GM19324 (cell line): Measurements from ENCODE around the gene PIP5K1C.
"Not testable (repeated sequence)": the region's sequence is repeated elsewhere in the genome, so short reads cannot be mapped to it uniquely, and the experiment has no call there.

Source experiments
- ATAC-seq: cut with Tn5 transposase; IDR thresholded peaks from one replicate; pipeline ENCODE4 v1.9.1; 2021; ENCODE audit warnings: mild to moderate bottlenecking, moderate library complexity; ENCODE audit not compliant: unreplicated experiment, low FRiP score

The PIP5K1C gene

GRCh38 chr19:3595521-3596061 is 104.7 kb downstream of the PIP5K1C start:
- ATAC-seq, result no peak

- ATAC-seq, result no peak
Observed at GRCh38 chr19:3593156-3593555, 107.1 kb downstream of the PIP5K1C start.

GRCh38 chr19:3591876-3592613 is 108.2 kb downstream of the PIP5K1C start:
- no peak for ATAC-seq

- no peak for ATAC-seq
Observed at GRCh38 chr19:3590991-3591659, 109.1 kb downstream of the PIP5K1C start.

GRCh38 chr19:3589949-3590348 is 110.3 kb downstream of the PIP5K1C start:
- ATAC-seq, result no peak

GRCh38 chr19:3589439-3589838 is 110.8 kb downstream of the PIP5K1C start:
- no peak for ATAC-seq

GRCh38 chr19:3586707-3587346 is 113.4 kb downstream of the PIP5K1C start:
- ATAC-seq, result no peak

GRCh38 chr19:3586127-3586626 is 114.1 kb downstream of the PIP5K1C start:
- ATAC-seq, result no peak

- ATAC-seq, result no peak
Observed at GRCh38 chr19:3585301-3586126, 114.8 kb downstream of the PIP5K1C start, which contains the start of gene GIPC3. Gene GIPC3 (plus strand): TSS chr19:3585478. CDS start chr19:3585598, 120 bp downstream.

- ATAC-seq, result not testable (repeated sequence)
Observed at GRCh38 chr19:3584036-3584802, 116.0 kb downstream of the PIP5K1C start.

- not testable (repeated sequence) for ATAC-seq
Observed at GRCh38 chr19:3581792-3582191, 118.5 kb downstream of the PIP5K1C start.
